SK-N-SH (cell line): ENCODE data around the gene CR1L. TPM values are rescaled to one million over a fixed set of nuclear protein-coding genes. Genes with fewer than 3 reads are reported as not detected.

Experiments used
- CTCF ChIA-PET: fragments of 300-600, 350-600 bp; formaldehyde crosslinking; extraction: SDS; loops from one replicate; lab custom pipeline; 2021; lab: Yijun Ruan, JAX
- POLR2A ChIA-PET: fragments of 350-600 bp; sonication (Branson Sonifier 250); formaldehyde crosslinking; extraction: SDS; loops from one replicate; lab custom pipeline; 2020; ENCODE audit warnings: antibody characterized with exemption, inconsistent platforms; lab: Yijun Ruan, JAX
- DNase-seq: peaks from one replicate; pipeline ENCODE4 v3.0.0; 2012
- H2AFZ ChIP-seq: fragments of 200-600 bp; sonication (generic); 2 replicates; pipeline ENCODE4 v1.8.1; 2016; ENCODE audit warnings: antibody characterized with exemption, mild to moderate bottlenecking, low read depth
- H3F3A ChIP-seq: fragments of 200-600 bp; sonication (generic); replicated peaks from 2 replicates; pipeline ENCODE3; 2016; ENCODE audit warnings: antibody characterized with exemption, mild to moderate bottlenecking; ENCODE audit not compliant: insufficient read depth
- H3K27ac ChIP-seq, 2 experiments: fragments of 200-500 bp in 1 of 2; fragments of 200-600 bp in 1 of 2; sonication (Bioruptor generic) in 1 of 2; sonication (generic), shearing (Covaris generic) in 1 of 2; 2 replicates each; pipeline versions ENCODE4 v1.5.1 to v1.6.1; 2014 to 2016; ENCODE audit warnings: low read depth in 2 of 2, inconsistent platforms in 1 of 2, low read length in 1 of 2, mild to moderate bottlenecking in 1 of 2, mixed read lengths in 1 of 2
- H3K27me3 ChIP-seq: fragments of 200-600 bp; sonication (generic), shearing (Covaris generic); 2 replicates; pipeline ENCODE4 v1.6.1; 2016; ENCODE audit warnings: mixed run types; ENCODE audit not compliant: insufficient read depth
- H3K36me3 ChIP-seq, 2 experiments: fragments of 200-500 bp in 1 of 2; fragments of 200-600 bp in 1 of 2; sonication (Bioruptor generic) in 1 of 2; sonication (generic) in 1 of 2; replicated peaks in 1 of 2; 2 replicates each; pipeline versions ENCODE3 to v1.5.1; 2014 to 2016; ENCODE audit warnings: low read length in 1 of 2, mild to moderate bottlenecking in 1 of 2; ENCODE audit not compliant: insufficient read depth in 2 of 2, control insufficient read depth in 1 of 2
- H3K4me1 ChIP-seq, 2 experiments: fragments of 200-500 bp in 1 of 2; fragments of 200-600 bp in 1 of 2; sonication (Bioruptor generic) in 1 of 2; sonication (generic), shearing (Covaris generic) in 1 of 2; 2 replicates each; pipeline versions ENCODE4 v1.5.1 to v1.6.1; 2014 to 2016; ENCODE audit warnings: low read depth in 1 of 2, low read length in 1 of 2, mixed run types in 1 of 2; ENCODE audit not compliant: insufficient read depth in 2 of 2, control insufficient read depth in 1 of 2
- H3K4me2 ChIP-seq: fragments of 200-600 bp; sonication (generic), shearing (Covaris generic); 2 replicates; pipeline ENCODE4 v1.6.1; 2017; ENCODE audit warnings: mixed run types
- H3K4me3 ChIP-seq, 2 experiments: fragments of 200-500 bp in 1 of 2; fragments of 200-600 bp in 1 of 2; sonication (Bioruptor generic) in 1 of 2; sonication (generic), shearing (Covaris generic) in 1 of 2; 2 replicates each; pipeline versions ENCODE4 v1.5.1 to v1.8.1; 2014 to 2016; ENCODE audit warnings: low read depth in 2 of 2, inconsistent platforms in 1 of 2, low read length in 1 of 2, mild to moderate bottlenecking in 1 of 2, mixed read lengths in 1 of 2, moderate library complexity in 1 of 2
- H3K79me2 ChIP-seq: fragments of 200-600 bp; sonication (generic); 2 replicates; pipeline ENCODE4 v1.8.1; 2017; ENCODE audit warnings: mild to moderate bottlenecking; ENCODE audit not compliant: insufficient read depth
- H3K9ac ChIP-seq: fragments of 200-600 bp; sonication (generic); 2 replicates; pipeline ENCODE4 v1.6.1; 2017; ENCODE audit warnings: mixed run types
- H3K9me2 ChIP-seq: fragments of 200-600 bp; sonication (generic); 2 replicates; pipeline ENCODE4 v1.6.1; 2017; ENCODE audit warnings: mixed run types
- H3K9me3 ChIP-seq: fragments of 200-600 bp; sonication (generic); 2 replicates; pipeline ENCODE4 v1.6.1; 2017; ENCODE audit warnings: mixed run types, mild to moderate bottlenecking, moderate library complexity
- H4K20me1 ChIP-seq: fragments of 200-600 bp; sonication (generic); 2 replicates; pipeline ENCODE4 v1.6.1; 2017; ENCODE audit warnings: mild to moderate bottlenecking, mixed run types; ENCODE audit not compliant: insufficient read depth
- ELF1 ChIP-seq: IDR thresholded peaks from 2 replicates; pipeline ENCODE4 v1.4.0; 2012
- EP300 ChIP-seq, 2 experiments: IDR thresholded peaks; 2 replicates each; pipeline versions ENCODE4 v1.4.0 to v1.6.1; 2012; ENCODE audit warnings: borderline replicate concordance in 1 of 2, low read depth in 1 of 2, low read length in 1 of 2
- EZH2phosphoT487 ChIP-seq: fragments of 200-600 bp; sonication (generic); IDR thresholded peaks from 2 replicates; pipeline ENCODE4 v1.6.1; 2017; ENCODE audit warnings: low read depth, mixed run types, mild to moderate bottlenecking, antibody characterized with exemption, moderate library complexity, borderline replicate concordance
- FOSL2 ChIP-seq: IDR thresholded peaks from 2 replicates; pipeline ENCODE4 v1.4.0; 2012; ENCODE audit warnings: low read depth, mild to moderate bottlenecking, moderate library complexity, borderline replicate concordance
- FOXM1 ChIP-seq: IDR thresholded peaks from 2 replicates; pipeline ENCODE4 v1.4.0; 2012; ENCODE audit warnings: low read depth, mild to moderate bottlenecking
- NFIC ChIP-seq: IDR thresholded peaks from 2 replicates; pipeline ENCODE4 v1.4.0; 2012; ENCODE audit warnings: borderline replicate concordance
- TAF1 ChIP-seq: IDR thresholded peaks from 2 replicates; pipeline ENCODE4 v1.6.1; 2012; ENCODE audit warnings: low read depth, mild to moderate bottlenecking, low read length, moderate library complexity, borderline replicate concordance
- YY1 ChIP-seq: IDR thresholded peaks from 2 replicates; pipeline ENCODE4 v1.4.0; 2012; ENCODE audit warnings: low read depth, mild to moderate bottlenecking
- whole genome bisulfite sequencing: methylation state at CpG from one replicate; pipeline ENCODE4 v1.1.6; 2017; ENCODE audit warnings: low lambda C conversion rate; 5-methylcytosine and 5-hydroxymethylcytosine counted together
- polyA plus RNA-seq, 3 experiments: library from polyadenylated mRNA; depleted of rRNA; stranded (reverse); fragments of >200 nt; gene quantifications; 2 replicates each; pipeline ENCODE4 v1.2.3, GENCODE V29; 2012
- TF ChIP-seq, protein P1 (sequence below): IDR thresholded peaks from 2 replicates; pipeline ENCODE4; 2012
- TF ChIP-seq, protein P2 (sequence below): IDR thresholded peaks from 2 replicates; pipeline ENCODE4 v1.4.0; 2012; ENCODE audit warnings: low read depth
- TF ChIP-seq, protein P3 (sequence below): fragments of 150-350 bp; IDR thresholded peaks from 2 replicates; pipeline ENCODE4 v1.6.1; 2017; ENCODE audit warnings: antibody characterized with exemption, low read length, low read depth, borderline replicate concordance
- TF ChIP-seq, protein P4 (sequence below): IDR thresholded peaks from 2 replicates; pipeline ENCODE4 v1.6.1; 2012; ENCODE audit warnings: mild to moderate bottlenecking, low read depth, low read length, moderate library complexity
- TF ChIP-seq, protein P5 (sequence below): IDR thresholded peaks from 2 replicates; pipeline ENCODE4 v1.4.0; 2012; ENCODE audit warnings: low read depth, borderline replicate concordance
- TF ChIP-seq, protein P6 (sequence below): fragments of 200-600 bp; sonication (generic); IDR thresholded peaks from 2 replicates; pipeline ENCODE4 v1.6.1; 2017; ENCODE audit warnings: antibody characterized with exemption, mild to moderate bottlenecking, moderate library complexity

CR1L gene
- polyA plus RNA-seq, 1 of the 3 experiments (the other 2 are of a cell fraction) = not detected

DNA sequence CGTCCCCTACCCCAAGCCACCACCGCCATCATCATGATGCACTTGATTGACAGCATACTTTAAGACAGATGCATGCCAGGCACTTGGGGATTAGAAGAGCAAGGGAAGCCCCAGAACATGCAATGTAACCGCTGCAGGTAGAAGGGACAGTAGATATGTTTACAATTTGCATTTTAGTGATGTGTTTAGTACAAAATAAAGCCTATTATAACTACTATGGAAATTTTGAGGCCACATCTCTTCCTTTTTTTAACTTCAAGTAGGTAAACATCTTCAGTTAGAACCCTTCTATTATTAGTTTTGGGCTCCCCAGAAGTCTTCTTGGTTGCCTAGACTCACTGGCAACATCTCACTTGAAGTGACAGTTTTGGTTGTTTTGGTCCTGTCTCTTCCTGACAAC, 25.3 kb downstream of the CR1L start:
- H3K36me3 ChIP-seq = no peaks in the 10 kb centered on the region
- H3K9ac ChIP-seq = no peak overlapping the region
- TF ChIP-seq EZH2phosphoT487 = no peak
- TF ChIP-seq, protein P1, sequence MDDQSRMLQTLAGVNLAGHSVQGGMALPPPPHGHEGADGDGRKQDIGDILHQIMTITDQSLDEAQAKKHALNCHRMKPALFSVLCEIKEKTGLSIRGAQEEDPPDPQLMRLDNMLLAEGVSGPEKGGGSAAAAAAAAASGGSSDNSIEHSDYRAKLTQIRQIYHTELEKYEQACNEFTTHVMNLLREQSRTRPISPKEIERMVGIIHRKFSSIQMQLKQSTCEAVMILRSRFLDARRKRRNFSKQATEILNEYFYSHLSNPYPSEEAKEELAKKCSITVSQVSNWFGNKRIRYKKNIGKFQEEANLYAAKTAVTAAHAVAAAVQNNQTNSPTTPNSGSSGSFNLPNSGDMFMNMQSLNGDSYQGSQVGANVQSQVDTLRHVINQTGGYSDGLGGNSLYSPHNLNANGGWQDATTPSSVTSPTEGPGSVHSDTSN = no peak
- TF ChIP-seq, protein P2, sequence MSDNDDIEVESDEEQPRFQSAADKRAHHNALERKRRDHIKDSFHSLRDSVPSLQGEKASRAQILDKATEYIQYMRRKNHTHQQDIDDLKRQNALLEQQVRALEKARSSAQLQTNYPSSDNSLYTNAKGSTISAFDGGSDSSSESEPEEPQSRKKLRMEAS = no peak
- TF ChIP-seq FOSL2 = no peak
- TF ChIP-seq, protein P3, sequence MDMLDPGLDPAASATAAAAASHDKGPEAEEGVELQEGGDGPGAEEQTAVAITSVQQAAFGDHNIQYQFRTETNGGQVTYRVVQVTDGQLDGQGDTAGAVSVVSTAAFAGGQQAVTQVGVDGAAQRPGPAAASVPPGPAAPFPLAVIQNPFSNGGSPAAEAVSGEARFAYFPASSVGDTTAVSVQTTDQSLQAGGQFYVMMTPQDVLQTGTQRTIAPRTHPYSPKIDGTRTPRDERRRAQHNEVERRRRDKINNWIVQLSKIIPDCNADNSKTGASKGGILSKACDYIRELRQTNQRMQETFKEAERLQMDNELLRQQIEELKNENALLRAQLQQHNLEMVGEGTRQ = no peak
- no peak for TF ChIP-seq NFIC
- TF ChIP-seq, protein P4, sequence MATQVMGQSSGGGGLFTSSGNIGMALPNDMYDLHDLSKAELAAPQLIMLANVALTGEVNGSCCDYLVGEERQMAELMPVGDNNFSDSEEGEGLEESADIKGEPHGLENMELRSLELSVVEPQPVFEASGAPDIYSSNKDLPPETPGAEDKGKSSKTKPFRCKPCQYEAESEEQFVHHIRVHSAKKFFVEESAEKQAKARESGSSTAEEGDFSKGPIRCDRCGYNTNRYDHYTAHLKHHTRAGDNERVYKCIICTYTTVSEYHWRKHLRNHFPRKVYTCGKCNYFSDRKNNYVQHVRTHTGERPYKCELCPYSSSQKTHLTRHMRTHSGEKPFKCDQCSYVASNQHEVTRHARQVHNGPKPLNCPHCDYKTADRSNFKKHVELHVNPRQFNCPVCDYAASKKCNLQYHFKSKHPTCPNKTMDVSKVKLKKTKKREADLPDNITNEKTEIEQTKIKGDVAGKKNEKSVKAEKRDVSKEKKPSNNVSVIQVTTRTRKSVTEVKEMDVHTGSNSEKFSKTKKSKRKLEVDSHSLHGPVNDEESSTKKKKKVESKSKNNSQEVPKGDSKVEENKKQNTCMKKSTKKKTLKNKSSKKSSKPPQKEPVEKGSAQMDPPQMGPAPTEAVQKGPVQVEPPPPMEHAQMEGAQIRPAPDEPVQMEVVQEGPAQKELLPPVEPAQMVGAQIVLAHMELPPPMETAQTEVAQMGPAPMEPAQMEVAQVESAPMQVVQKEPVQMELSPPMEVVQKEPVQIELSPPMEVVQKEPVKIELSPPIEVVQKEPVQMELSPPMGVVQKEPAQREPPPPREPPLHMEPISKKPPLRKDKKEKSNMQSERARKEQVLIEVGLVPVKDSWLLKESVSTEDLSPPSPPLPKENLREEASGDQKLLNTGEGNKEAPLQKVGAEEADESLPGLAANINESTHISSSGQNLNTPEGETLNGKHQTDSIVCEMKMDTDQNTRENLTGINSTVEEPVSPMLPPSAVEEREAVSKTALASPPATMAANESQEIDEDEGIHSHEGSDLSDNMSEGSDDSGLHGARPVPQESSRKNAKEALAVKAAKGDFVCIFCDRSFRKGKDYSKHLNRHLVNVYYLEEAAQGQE = no peak
- TF ChIP-seq ELF1 = no peak
- no peak overlapping the region for H3K4me3 ChIP-seq
- 25% methylated on average over 3 of the region's 3 CpGs for WGBS
- H4K20me1 ChIP-seq = no peaks in the 10 kb centered on the region
- H3K27ac ChIP-seq = no peak overlapping the region
- H3K79me2 ChIP-seq = no peaks in the 10 kb centered on the region
- no peaks in the 10 kb centered on the region for H3K9me3 ChIP-seq
- peaks cover 36% of the 10 kb centered on the region for H3K27me3 ChIP-seq
- H2AFZ ChIP-seq = no peak overlapping the region
- H3K9me2 ChIP-seq = no peaks in the 10 kb centered on the region
- ChIA-PET CTCF (no interaction called here), POLR2A (no interaction called here)
- H3K4me1 ChIP-seq = no peaks in the 10 kb centered on the region
- no peak overlapping the region for H3K4me2 ChIP-seq
- no peak for DNase-seq
- no peaks in the 10 kb centered on the region for H3F3A ChIP-seq

DNA sequence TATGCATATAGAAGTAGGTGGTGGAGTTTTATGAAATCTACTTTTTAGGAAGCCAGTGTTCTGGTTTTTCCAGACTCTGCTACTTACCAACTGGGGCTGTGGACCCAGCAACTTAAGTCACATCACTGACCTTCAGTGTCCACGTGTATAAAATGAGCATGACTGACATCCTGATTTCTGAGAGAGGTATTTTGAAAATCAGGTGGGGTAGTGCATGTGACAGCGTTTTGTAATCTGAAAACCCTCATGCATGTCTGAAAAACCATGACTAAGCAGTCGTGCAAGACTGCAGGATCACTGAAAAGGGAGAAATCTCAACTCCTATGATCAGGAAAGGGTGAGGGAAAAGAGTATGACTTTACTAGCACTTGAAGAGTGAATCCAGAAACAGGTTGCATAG, 26.1 kb downstream of the CR1L start:
- no peak overlapping the region for H3K9ac ChIP-seq
- H4K20me1 ChIP-seq = no peaks in the 10 kb centered on the region
- no peaks in the 10 kb centered on the region for H3F3A ChIP-seq
- no peaks in the 10 kb centered on the region for H3K9me3 ChIP-seq
- no peaks in the 10 kb centered on the region for H3K9me2 ChIP-seq
- H3K4me1 ChIP-seq = no peaks in the 10 kb centered on the region
- no peak for DNase-seq
- ChIA-PET CTCF (no interaction called here), POLR2A (no interaction called here)
- no peak overlapping the region for H2AFZ ChIP-seq
- no peak overlapping the region for H3K27ac ChIP-seq
- no peak overlapping the region for H3K4me3 ChIP-seq
- no peaks in the 10 kb centered on the region for H3K36me3 ChIP-seq
- H3K27me3 ChIP-seq = peaks cover 37% of the 10 kb centered on the region
- WGBS = 2% methylated on average over 3 of the region's 3 CpGs
- no peaks in the 10 kb centered on the region for H3K79me2 ChIP-seq
- H3K4me2 ChIP-seq = no peak overlapping the region
- TF ChIP-seq EP300 (IDR thresholded peaks at IDR 0.05; ENCODE audit: borderline replicate concordance in 1 of 2, low read depth in 1 of 2, low read length in 1 of 2) (no peak), FOXM1 (no peak), NFIC (no peak), EZH2phosphoT487 (no peak), TAF1 (no peak), YY1 (no peak)
- TF ChIP-seq, protein P5, sequence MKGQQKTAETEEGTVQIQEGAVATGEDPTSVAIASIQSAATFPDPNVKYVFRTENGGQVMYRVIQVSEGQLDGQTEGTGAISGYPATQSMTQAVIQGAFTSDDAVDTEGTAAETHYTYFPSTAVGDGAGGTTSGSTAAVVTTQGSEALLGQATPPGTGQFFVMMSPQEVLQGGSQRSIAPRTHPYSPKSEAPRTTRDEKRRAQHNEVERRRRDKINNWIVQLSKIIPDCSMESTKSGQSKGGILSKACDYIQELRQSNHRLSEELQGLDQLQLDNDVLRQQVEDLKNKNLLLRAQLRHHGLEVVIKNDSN = no peak
- TF ChIP-seq, protein P3 = no peak
- TF ChIP-seq, protein P6, sequence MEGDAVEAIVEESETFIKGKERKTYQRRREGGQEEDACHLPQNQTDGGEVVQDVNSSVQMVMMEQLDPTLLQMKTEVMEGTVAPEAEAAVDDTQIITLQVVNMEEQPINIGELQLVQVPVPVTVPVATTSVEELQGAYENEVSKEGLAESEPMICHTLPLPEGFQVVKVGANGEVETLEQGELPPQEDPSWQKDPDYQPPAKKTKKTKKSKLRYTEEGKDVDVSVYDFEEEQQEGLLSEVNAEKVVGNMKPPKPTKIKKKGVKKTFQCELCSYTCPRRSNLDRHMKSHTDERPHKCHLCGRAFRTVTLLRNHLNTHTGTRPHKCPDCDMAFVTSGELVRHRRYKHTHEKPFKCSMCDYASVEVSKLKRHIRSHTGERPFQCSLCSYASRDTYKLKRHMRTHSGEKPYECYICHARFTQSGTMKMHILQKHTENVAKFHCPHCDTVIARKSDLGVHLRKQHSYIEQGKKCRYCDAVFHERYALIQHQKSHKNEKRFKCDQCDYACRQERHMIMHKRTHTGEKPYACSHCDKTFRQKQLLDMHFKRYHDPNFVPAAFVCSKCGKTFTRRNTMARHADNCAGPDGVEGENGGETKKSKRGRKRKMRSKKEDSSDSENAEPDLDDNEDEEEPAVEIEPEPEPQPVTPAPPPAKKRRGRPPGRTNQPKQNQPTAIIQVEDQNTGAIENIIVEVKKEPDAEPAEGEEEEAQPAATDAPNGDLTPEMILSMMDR = no peak
